A673 (cell line): ENCODE data around the gene RBM25. TPM values are rescaled to one million over a fixed set of nuclear protein-coding genes. Genes with fewer than 3 reads are reported as not detected.
A peak's percentile ranks its signal among the peaks of the same experiment; 100 is the strongest.
"Not testable (repeated sequence)": the region's sequence is repeated elsewhere in the genome, so short reads cannot be mapped to it uniquely, and the experiment has no call there.

Source experiments
- BruUV-seq: library from RNA; stranded (reverse); fragments of 400-500 nt; replicated peaks from 2 replicates; lab custom pipeline; 2021; lab: Mats Ljungman, UMichigan
- CTCF ChIA-PET: fragments of 300-600 bp; sonication (Branson Sonifier 250); formaldehyde crosslinking; loops from one replicate; lab custom pipeline; 2022; ENCODE audit warnings: antibody characterized with exemption; lab: Charles Lee
- POLR2A ChIA-PET: fragments of 300-600 bp; sonication (Branson Sonifier 250); formaldehyde crosslinking; loops from one replicate; lab custom pipeline; 2022; ENCODE audit warnings: antibody characterized with exemption; ENCODE audit not compliant: low non-redundant PET; lab: Charles Lee
- DNase-seq: peaks from one replicate; pipeline ENCODE4 v3.0.0-alpha.2; 2015; ENCODE audit warnings: low spot score
- H3K27ac ChIP-seq: fragments of 200-600 bp; sonication (generic); 2 replicates; pipeline ENCODE4 v1.5.1; 2016; ENCODE audit warnings: mixed run types, low read depth, mild to moderate bottlenecking, mixed read lengths, antibody characterized with exemption, low read length; ENCODE audit not compliant: poor library complexity, severe bottlenecking
- H3K27me3 ChIP-seq: fragments of 200-600 bp; sonication (generic); replicated peaks from 2 replicates; pipeline ENCODE4 v1.6.1; 2017; ENCODE audit warnings: mixed run types, low read depth, mild to moderate bottlenecking, mixed read lengths, antibody characterized with exemption, low read length; ENCODE audit not compliant: insufficient read depth, poor library complexity
- H3K36me3 ChIP-seq: fragments of 200-600 bp; sonication (generic); 2 replicates; pipeline ENCODE4 v1.6.1; 2016; ENCODE audit warnings: mixed run types, mild to moderate bottlenecking, mixed read lengths, antibody characterized with exemption, low read length; ENCODE audit not compliant: insufficient read depth, poor library complexity, severe bottlenecking
- H3K4me1 ChIP-seq: fragments of 200-600 bp; sonication (generic); 2 replicates; pipeline ENCODE4 v1.6.1; 2017; ENCODE audit warnings: mixed run types, mild to moderate bottlenecking, mixed read lengths, antibody characterized with exemption, low read length; ENCODE audit not compliant: insufficient read depth, poor library complexity, severe bottlenecking
- H3K4me3 ChIP-seq: fragments of 200-600 bp; sonication (generic); 2 replicates; pipeline ENCODE4 v1.5.1; 2016; ENCODE audit warnings: low read depth, mixed run types, mild to moderate bottlenecking, mixed read lengths, low read length; ENCODE audit not compliant: poor library complexity, severe bottlenecking
- H3K9me3 ChIP-seq: fragments of 200-600 bp; sonication (generic); 2 replicates; pipeline ENCODE4 v1.6.1; 2016; ENCODE audit warnings: mixed run types, low read depth, mild to moderate bottlenecking, mixed read lengths, antibody characterized with exemption, low read length; ENCODE audit not compliant: poor library complexity, severe bottlenecking
- CTCF ChIP-seq: fragments of 300-800, 200-600 bp; sonication (generic); conservative IDR thresholded peaks from 2 replicates; pipeline ENCODE4 v1.5.1; 2017; ENCODE audit warnings: low read depth, mild to moderate bottlenecking, antibody characterized with exemption, low read length, moderate library complexity, mixed read lengths
- EZH2 ChIP-seq: fragments of 200-600 bp; sonication (generic); IDR thresholded peaks from 2 replicates; pipeline ENCODE4 v1.6.1; 2017; ENCODE audit warnings: borderline replicate concordance, low read depth, mild to moderate bottlenecking, mixed read lengths, antibody characterized with exemption, low read length; ENCODE audit not compliant: poor library complexity, severe bottlenecking
- intact Hi-C: fragments of 100-400 bp; cut with micrococcal nuclease; formaldehyde crosslinking; loops from one replicate; pipeline ENCODE4 v1.10.0; 2022; ENCODE audit not compliant: unreplicated experiment
- total RNA-seq: library from RNA; stranded (reverse); gene quantifications from 2 replicates; pipeline ENCODE4 v1.2.3, GENCODE V29; 2021

Gene RBM25
- total RNA-seq, 1 experiment from 2014 or later, result 123 TPM

- CTCF ChIA-PET, result interaction anchor here (0.6 kb wide), 3 partner anchors 17 to 48 kb away, joined by 5 to 9 read pairs (median 5); no protein-coding TSS in a partner anchor
- BruUV-seq, result no TSS peak
- DNase-seq, result peak; percentile 99
Measured at GRCh38 chr14:73026845-73027542, 31.3 kb upstream of the RBM25 start, which contains the start of gene ZFYVE1. TSS of gene ZFYVE1 (minus strand) at chr14:73027106. CDS start at chr14:73024508, 2,598 bp downstream.

GRCh38 chr14:73027546-73027945 lies 30.8 kb upstream of the RBM25 start:
- no peak overlapping the region for H3K27ac ChIP-seq
- ChIA-PET CTCF (no interaction called here), POLR2A (interaction anchor here (0.5 to 0.6 kb wide), 2 partner anchors 76 to 430 kb away, joined by 5 read pairs; no protein-coding TSS in a partner anchor)
- TF ChIP-seq CTCF, result no peak
- TF ChIP-seq EZH2, result no peak
- BruUV-seq, result no TSS peak
- H3K36me3 ChIP-seq, result no peaks in the 10 kb centered on the region
- no peaks in the 10 kb centered on the region for H3K27me3 ChIP-seq
- H3K4me3 ChIP-seq, result peak overlapping the region; percentile 79
- no peaks in the 10 kb centered on the region for H3K9me3 ChIP-seq
- H3K4me1 ChIP-seq, result peaks cover 7% of the 10 kb centered on the region
- DNase-seq, result no peak
- intact Hi-C loops, result no loop called here

More at GRCh38 chr14:73026845-73027542, 31.3 kb upstream of the RBM25 start, which contains the start of gene ZFYVE1:
- TF ChIP-seq CTCF, result no peak
- TF ChIP-seq EZH2, result no peak
- Histone ChIP-seq H3K27me3 (no peaks in the 10 kb centered on the region), H3K4me1 (peaks cover 7% of the 10 kb centered on the region), H3K27ac (no peak within 1 kb of the TSS), H3K9me3 (no peaks in the 10 kb centered on the region), H3K4me3 (peak within 1 kb of the TSS; percentile 79), H3K36me3 (no peaks in the 10 kb centered on the region)
- intact Hi-C loops, result no loop called here
- POLR2A ChIA-PET, result interaction anchor here (0.5 to 0.6 kb wide), 2 partner anchors 77 to 205 kb away, joined by 4 to 5 read pairs; no protein-coding TSS in a partner anchor

GRCh38 chr14:73027984-73028383 lies 30.4 kb upstream of the RBM25 start:
- Histone ChIP-seq H3K4me3 (no peak overlapping the region), H3K27ac (no peak overlapping the region), H3K36me3 (no peaks in the 10 kb centered on the region), H3K27me3 (no peaks in the 10 kb centered on the region), H3K4me1 (peaks cover 7% of the 10 kb centered on the region), H3K9me3 (no peaks in the 10 kb centered on the region)
- CTCF ChIA-PET, result no interaction called here
- no peak for TF ChIP-seq CTCF
- TF ChIP-seq EZH2, result no peak
- POLR2A ChIA-PET, result interaction anchor here (0.6 to 0.7 kb wide), 2 partner anchors 111 to 430 kb away, joined by 5 to 10 read pairs; no protein-coding TSS in a partner anchor
- intact Hi-C loops, result loop anchor here (2.0 kb wide), 1 partner anchor 31 kb away; the partner anchor contains the start of gene RBM25
- DNase-seq, result no peak
- no TSS peak for BruUV-seq

GRCh38 chr14:73036706-73037450 lies 21.5 kb upstream of the RBM25 start:
- H3K27me3 ChIP-seq, H3K9me3 ChIP-seq, H3K4me3 ChIP-seq, CTCF ChIA-PET, intact Hi-C loops, BruUV-seq, H3K36me3 ChIP-seq, DNase-seq, H3K27ac ChIP-seq, H3K4me1 ChIP-seq: not testable (repeated sequence)
- POLR2A ChIA-PET, result interaction anchor here (0.6 kb wide), 1 partner anchor 22 kb away, joined by 6 read pairs; no protein-coding TSS in a partner anchor
